ENCODE results near the gene GSTCD.

DNA sequence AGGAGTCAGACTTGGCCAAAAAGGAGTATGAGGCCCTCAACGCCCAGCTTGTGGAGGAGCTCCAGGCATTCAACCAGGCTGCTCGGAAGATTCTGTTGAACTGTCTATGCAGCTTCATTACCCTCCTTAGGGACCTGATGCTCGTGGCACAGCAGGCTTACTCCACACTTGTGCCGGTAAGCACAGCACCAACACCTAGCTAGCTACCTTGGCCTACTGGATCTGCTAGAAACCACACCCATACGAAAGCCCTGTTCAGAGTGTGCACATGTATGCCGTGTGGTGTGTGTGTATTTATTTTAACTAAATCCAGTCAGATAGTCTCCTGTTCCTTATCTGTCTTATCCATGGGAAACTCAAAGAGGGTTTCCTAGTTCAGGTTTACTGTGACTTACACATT lies 49.4 kb upstream of the GSTCD start:
- TF ChIP-seq EZH2phosphoT487 (IDR thresholded peaks at IDR 0.05; ENCODE audit: insufficient read depth, low read depth) = no peak
- TF ChIP-seq EZH2 (IDR thresholded peaks at IDR 0.05; ENCODE audit: insufficient read depth, poor library complexity, severe bottlenecking) = no peak
